HepG2 (cell line): ENCODE results near the gene DDRGK1. TPM values are rescaled to one million over a fixed set of nuclear protein-coding genes. Genes with fewer than 3 reads are reported as not detected.

Experiments
- EEA1 ChIP-seq: sonication (generic); formaldehyde crosslinking; IDR thresholded peaks from 2 replicates; pipeline ENCODE4 v1.5.1; 2020; ENCODE audit warnings: mild to moderate bottlenecking, missing genetic modification reagents, borderline replicate concordance
- GABPB1 ChIP-seq: IDR thresholded peaks from 2 replicates; pipeline ENCODE4 v1.6.1; 2016; ENCODE audit warnings: mild to moderate bottlenecking, missing genetic modification reagents, moderate library complexity, missing compliant biosample characterization
- IRF2 ChIP-seq: IDR thresholded peaks from 2 replicates; pipeline ENCODE4 v1.6.1; 2018; ENCODE audit warnings: missing genetic modification reagents, missing compliant biosample characterization
- KLF9 ChIP-seq: IDR thresholded peaks from 2 replicates; pipeline ENCODE4 v1.6.1; 2016; ENCODE audit warnings: low read depth
- MLXIP ChIP-seq: sonication (generic); formaldehyde crosslinking; IDR thresholded peaks from 2 replicates; pipeline ENCODE4 v1.9.0; 2021; ENCODE audit warnings: missing genetic modification reagents, borderline replicate concordance
- PBX2 ChIP-seq: IDR thresholded peaks from 2 replicates; pipeline ENCODE4 v1.6.1; 2016; ENCODE audit warnings: control low read depth
- PLRG1 ChIP-seq: fragments of 450-650 bp; conservative IDR thresholded peaks from 2 replicates; pipeline ENCODE4 v1.6.1; 2016
- SMAD9 ChIP-seq: sonication (generic); formaldehyde crosslinking; IDR thresholded peaks from 2 replicates; pipeline ENCODE4 v1.5.1; 2020; ENCODE audit warnings: mild to moderate bottlenecking, missing genetic modification reagents
- TEAD2 ChIP-seq: sonication (generic); formaldehyde crosslinking; IDR thresholded peaks from 2 replicates; pipeline ENCODE4 v1.9.0; 2021; ENCODE audit warnings: missing genetic modification reagents
- THRA ChIP-seq: sonication (generic); formaldehyde crosslinking; IDR thresholded peaks from 2 replicates; pipeline ENCODE4 v1.4.0; 2020; ENCODE audit warnings: missing genetic modification reagents, borderline replicate concordance
- TMF1 ChIP-seq: sonication (generic); formaldehyde crosslinking; IDR thresholded peaks from 2 replicates; pipeline ENCODE4 v1.8.1; 2022; ENCODE audit warnings: low read depth, missing genetic modification reagents
- ZNF251 ChIP-seq: sonication (generic); formaldehyde crosslinking; IDR thresholded peaks from 2 replicates; pipeline ENCODE4 v1.9.0; 2021; ENCODE audit warnings: mild to moderate bottlenecking, missing genetic modification reagents
- ZNF280B ChIP-seq: sonication (generic); formaldehyde crosslinking; IDR thresholded peaks from 2 replicates; pipeline ENCODE4 v1.5.0; 2020; ENCODE audit warnings: missing genetic modification reagents, mild to moderate bottlenecking, borderline replicate concordance
- ZNF33B ChIP-seq: sonication (generic); formaldehyde crosslinking; IDR thresholded peaks from 2 replicates; pipeline ENCODE4 v1.5.1; 2020; ENCODE audit warnings: mild to moderate bottlenecking, missing genetic modification reagents
- ZNF354B ChIP-seq: sonication (generic); formaldehyde crosslinking; IDR thresholded peaks from 2 replicates; pipeline ENCODE4 v1.8.0; 2022; ENCODE audit warnings: mild to moderate bottlenecking, missing genetic modification reagents
- ZNF460 ChIP-seq: sonication (generic); formaldehyde crosslinking; IDR thresholded peaks from 2 replicates; pipeline ENCODE4 v1.5.1; 2020; ENCODE audit warnings: missing genetic modification reagents, mild to moderate bottlenecking, borderline replicate concordance
- ZNF530 ChIP-seq: sonication (generic); formaldehyde crosslinking; IDR thresholded peaks from 2 replicates; pipeline ENCODE4 v1.5.0; 2020; ENCODE audit warnings: low read depth, mild to moderate bottlenecking, missing genetic modification reagents
- ZNF75D ChIP-seq: sonication (generic); formaldehyde crosslinking; IDR thresholded peaks from 2 replicates; pipeline ENCODE4 v1.8.1; 2023; ENCODE audit warnings: missing genetic modification reagents, mild to moderate bottlenecking, borderline replicate concordance
- ZSCAN22 ChIP-seq: sonication (generic); formaldehyde crosslinking; IDR thresholded peaks from 2 replicates; pipeline ENCODE4 v1.4.0; 2020; ENCODE audit warnings: mild to moderate bottlenecking, missing genetic modification reagents
- ZXDC ChIP-seq: sonication (generic); formaldehyde crosslinking; IDR thresholded peaks from 2 replicates; pipeline ENCODE4 v1.5.0; 2020; ENCODE audit warnings: mild to moderate bottlenecking, missing genetic modification reagents
- polyA plus RNA-seq, 8 experiments: library from polyadenylated mRNA; depleted of rRNA in 3 of 8; stranded (reverse) in 7 of 8; unstranded in 1 of 8; fragments of >200 nt; fragmentation: Illumina TruSeq in 4 of 8; extraction: Trizol in 4 of 8; gene quantifications; 2 replicates each; pipeline versions ENCODE4 v1.2.1 to v1.2.3, GENCODE V29; 2011 to 2016; ENCODE audit warnings: low read depth in 4 of 8, missing spikeins in 1 of 8, mixed read lengths in 1 of 8; ENCODE audit not compliant: insufficient read depth in 1 of 8
- total RNA-seq, 5 experiments: library from RNA; depleted of rRNA; stranded (reverse); fragments of >200 nt; fragmentation: Illumina TruSeq; extraction: Trizol; gene quantifications; 2 replicates each; pipeline ENCODE4 v1.2.3, GENCODE V29; 2016; ENCODE audit warnings: low read depth in 1 of 5

Gene DDRGK1
- total and polyA plus RNA-seq, 2 of the 13 experiments (the other 11 are each of a cell fraction or from before 2014, with no cell fraction given): 96.7 to 149 TPM

GRCh38 chr20:3172933-3173609 lies 31.4 kb downstream of the DDRGK1 start, which contains the start of gene LZTS3 (continued):
- TF ChIP-seq MLXIP (CRISPR knock-in tag) (no peak), ZNF530 (CRISPR knock-in tag) (no peak), EEA1 (CRISPR knock-in tag) (peak; percentile 47; the same call in 1 of the 2 replicates), SMAD9 (CRISPR knock-in tag) (no peak; the same call in 1 of the 2 replicates), ZNF33B (CRISPR knock-in tag) (0 out of 2 replicates have a peak, but pooled peaks have one; percentile 2), THRA (CRISPR knock-in tag) (no peak; the same call in 1 of the 2 replicates), PBX2 (no peak), IRF2 (CRISPR knock-in tag) (peak; percentile 8; the same call in 1 of the 2 replicates), TEAD2 (no peak), ZNF460 (CRISPR knock-in tag) (no peak), PLRG1 (no peak), TMF1 (peak; percentile 63), ZNF75D (CRISPR knock-in tag) (0 out of 2 replicates have a peak, but pooled peaks have one; percentile 80), ZNF280B (CRISPR knock-in tag) (peak; percentile 32; the same call in 1 of the 2 replicates), KLF9 (CRISPR knock-in tag) (no peak; the same call in 1 of the 2 replicates), GABPB1 (CRISPR knock-in tag) (peak; percentile 52), ZSCAN22 (CRISPR knock-in tag) (no peak), ZNF354B (peak; percentile 88; the same call in 1 of the 2 replicates), ZXDC (CRISPR knock-in tag) (no peak; the same call in 1 of the 2 replicates), ZNF251 (CRISPR knock-in tag) (no peak)
